Measurements from ENCODE around the gene FCSK.

FCSK gene

GRCh38 chr16:70520612-70521297, 66.4 kb downstream of the FCSK start:
- no peak overlapping the region for H2BK5ac ChIP-seq (ENCODE audit: low read depth, low read length, poor library complexity)
- H3K36me3 ChIP-seq (ENCODE audit: control insufficient read depth in 1 of 2, insufficient read depth in 2 of 2, low read length in 2 of 2) = peaks cover 14 to 18% of the 10 kb centered on the region in 2 experiments
- no peak overlapping the region for H3K4me2 ChIP-seq (ENCODE audit: low read length)
- H3K4ac ChIP-seq (ENCODE audit: low read depth, low read length) = peak overlapping the region; percentile 57
- no peak overlapping the region for H3K27ac ChIP-seq (ENCODE audit: low read depth, low read length)
- H3K79me2 ChIP-seq (ENCODE audit: control insufficient read depth, insufficient read depth, low read length, poor library complexity) = peaks cover 21% of the 10 kb centered on the region
- no peaks in the 10 kb centered on the region for H3K9me3 ChIP-seq (ENCODE audit: insufficient read depth, low read depth, low read length)
- H4K8ac ChIP-seq (ENCODE audit: low read depth, low read length) = no peak overlapping the region
- H3K4me1 ChIP-seq (ENCODE audit: control insufficient read depth in 1 of 2, insufficient read depth in 2 of 2, low read length in 2 of 2) = peaks cover 3 to 5% of the 10 kb centered on the region in 2 experiments
- H3K18ac ChIP-seq (ENCODE audit: low read length) = no peak overlapping the region
- no peak overlapping the region for H3K23ac ChIP-seq (ENCODE audit: low read length)
- DNase-seq = no peak
- peaks cover 8% of the 10 kb centered on the region for H3K79me1 ChIP-seq (ENCODE audit: low read length)
- no peak overlapping the region for H4K91ac ChIP-seq (ENCODE audit: low read depth, low read length)
- H2BK12ac ChIP-seq (ENCODE audit: low read length) = no peak overlapping the region
- H3K9ac ChIP-seq (ENCODE audit: low read length) = no peak overlapping the region
- H2AK5ac ChIP-seq (ENCODE audit: low read length) = no peak overlapping the region
- WGBS (ENCODE audit: extremely low coverage, insufficient coverage, insufficient read length) = no CpG with 5 or more reads among the region's 8 CpGs
- H4K12ac ChIP-seq (ENCODE audit: low read depth, low read length) = no peak overlapping the region
- no peak overlapping the region for H3K14ac ChIP-seq (ENCODE audit: low read length)
- H2AFZ ChIP-seq (ENCODE audit: insufficient read depth, low read length, poor library complexity) = no peak overlapping the region
- H3K4me3 ChIP-seq (ENCODE audit: low read depth, low read length) = no peak overlapping the region
- no peaks in the 10 kb centered on the region for H3K27me3 ChIP-seq (ENCODE audit: insufficient read depth, low read length)
- no peak overlapping the region for H2BK120ac ChIP-seq (ENCODE audit: insufficient read depth, low read length, poor library complexity)

DNA sequence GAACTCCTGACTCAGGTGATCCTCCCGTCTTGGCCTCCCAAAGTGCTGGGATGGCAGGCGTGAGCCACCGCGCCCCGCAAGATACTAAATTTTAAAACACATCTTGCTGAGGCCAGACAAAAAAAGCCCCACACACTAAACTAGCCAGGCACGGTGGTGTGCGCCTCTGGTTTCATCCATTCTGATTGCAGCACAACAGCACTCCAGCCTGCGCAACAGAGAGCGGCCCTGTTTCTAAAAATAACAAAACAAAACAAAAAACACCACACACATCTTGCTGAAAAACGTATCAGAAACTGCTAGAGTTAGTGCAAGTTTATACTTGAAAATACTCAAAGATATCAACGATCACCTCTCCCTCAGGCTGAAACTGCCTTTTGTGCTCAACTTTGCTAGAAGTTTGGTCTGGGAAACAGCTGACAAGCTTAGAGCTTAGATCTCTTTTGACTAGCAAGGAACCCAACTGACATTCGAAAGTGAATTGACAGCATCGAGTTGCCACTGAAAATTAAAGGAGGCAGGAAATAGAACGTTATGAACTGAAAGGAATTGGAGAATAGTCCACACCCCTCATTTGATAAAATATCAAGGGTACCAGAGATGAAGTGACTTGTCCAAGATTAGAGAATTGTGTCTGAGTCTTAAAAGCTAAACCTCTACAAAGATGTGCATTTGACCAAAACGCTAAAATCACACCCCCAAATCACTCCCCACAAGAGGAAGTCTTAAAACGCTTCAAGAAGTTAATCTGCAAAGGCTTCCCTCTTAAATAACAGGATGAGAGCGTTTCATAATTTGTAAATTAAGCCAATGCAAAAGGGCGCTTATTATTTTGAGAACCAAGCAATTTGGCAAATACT, 68.1 kb downstream of the FCSK start:
- Histone ChIP-seq H3K36me3 (ENCODE audit: control insufficient read depth in 1 of 2, insufficient read depth in 2 of 2, low read length in 2 of 2) (peaks cover 8 to 11% of the 10 kb centered on the region in 2 experiments), H4K8ac (ENCODE audit: low read depth, low read length) (peak overlapping the region; percentile 90), H3K27me3 (ENCODE audit: insufficient read depth, low read length) (no peaks in the 10 kb centered on the region), H2BK5ac (ENCODE audit: low read depth, low read length, poor library complexity) (no peak overlapping the region), H3K4me2 (ENCODE audit: low read length) (peak overlapping the region; percentile 96), H3K27ac (ENCODE audit: low read depth, low read length) (no peak overlapping the region), H4K91ac (ENCODE audit: low read depth, low read length) (no peak overlapping the region), H4K12ac (ENCODE audit: low read depth, low read length) (peak overlapping the region; percentile 84), H3K4ac (ENCODE audit: low read depth, low read length) (peak overlapping the region; percentile 70), H3K4me1 (ENCODE audit: control insufficient read depth in 1 of 2, insufficient read depth in 2 of 2, low read length in 2 of 2) (peaks cover 3 to 5% of the 10 kb centered on the region in 2 experiments), H3K9ac (ENCODE audit: low read length) (peak overlapping the region; percentile 100), H2BK120ac (ENCODE audit: insufficient read depth, low read length, poor library complexity) (no peak overlapping the region), H3K9me3 (ENCODE audit: insufficient read depth, low read depth, low read length) (no peaks in the 10 kb centered on the region), H3K79me1 (ENCODE audit: low read length) (peaks cover 8% of the 10 kb centered on the region), H3K79me2 (ENCODE audit: control insufficient read depth, insufficient read depth, low read length, poor library complexity) (peaks cover 25% of the 10 kb centered on the region), H3K23ac (ENCODE audit: low read length) (no peak overlapping the region), H3K14ac (ENCODE audit: low read length) (no peak overlapping the region), H3K18ac (ENCODE audit: low read length) (peak overlapping the region; percentile 51), H2AFZ (ENCODE audit: insufficient read depth, low read length, poor library complexity) (peak overlapping the region; percentile 96), H2BK12ac (ENCODE audit: low read length) (no peak overlapping the region), H2AK5ac (ENCODE audit: low read length) (no peak overlapping the region), H3K4me3 (ENCODE audit: low read depth, low read length) (peak overlapping the region; percentile 99)
- DNase-seq = no peak
- WGBS (ENCODE audit: extremely low coverage, insufficient coverage, insufficient read length) = no CpG with 5 or more reads among the region's 18 CpGs

- H3K9ac ChIP-seq (ENCODE audit: low read length) = peak within 1 kb of the TSS; percentile 100
Measured at GRCh38 chr16:70523076-70523742, 68.8 kb downstream of the FCSK start, which contains the start of gene COG4. TSS of gene COG4 (minus strand) at chr16:70523554. CDS start at chr16:70523543, 11 bp downstream.

More at GRCh38 chr16:70523076-70523742, 68.8 kb downstream of the FCSK start, which contains the start of gene COG4:
- Histone ChIP-seq H2BK120ac (ENCODE audit: insufficient read depth, low read length, poor library complexity) (peak within 1 kb of the TSS; percentile 26), H2BK12ac (ENCODE audit: low read length) (no peak within 1 kb of the TSS), H3K36me3 (ENCODE audit: control insufficient read depth in 1 of 2, insufficient read depth in 2 of 2, low read length in 2 of 2) (peaks cover 12 to 14% of the 10 kb centered on the region in 2 experiments), H3K23ac (ENCODE audit: low read length) (no peak within 1 kb of the TSS), H2BK5ac (ENCODE audit: low read depth, low read length, poor library complexity) (peak within 1 kb of the TSS; percentile 87), H3K18ac (ENCODE audit: low read length) (peak within 1 kb of the TSS; percentile 87), H3K4me3 (ENCODE audit: low read depth, low read length) (peak within 1 kb of the TSS; percentile 99), H2AK5ac (ENCODE audit: low read length) (peak within 1 kb of the TSS; percentile 0), H3K14ac (ENCODE audit: low read length) (peak within 1 kb of the TSS; percentile 63), H4K12ac (ENCODE audit: low read depth, low read length) (peak within 1 kb of the TSS; percentile 99), H4K91ac (ENCODE audit: low read depth, low read length) (peak within 1 kb of the TSS; percentile 69), H3K79me1 (ENCODE audit: low read length) (peaks cover 8% of the 10 kb centered on the region), H3K79me2 (ENCODE audit: control insufficient read depth, insufficient read depth, low read length, poor library complexity) (peaks cover 25% of the 10 kb centered on the region), H3K27me3 (ENCODE audit: insufficient read depth, low read length) (no peaks in the 10 kb centered on the region), H3K27ac (ENCODE audit: low read depth, low read length) (peak within 1 kb of the TSS; percentile 69), H3K9me3 (ENCODE audit: insufficient read depth, low read depth, low read length) (no peaks in the 10 kb centered on the region), H3K4me2 (ENCODE audit: low read length) (peak within 1 kb of the TSS; percentile 96), H2AFZ (ENCODE audit: insufficient read depth, low read length, poor library complexity) (peak within 1 kb of the TSS; percentile 96), H3K4ac (ENCODE audit: low read depth, low read length) (peak within 1 kb of the TSS; percentile 70), H4K8ac (ENCODE audit: low read depth, low read length) (peak within 1 kb of the TSS; percentile 99), H3K4me1 (ENCODE audit: control insufficient read depth in 1 of 2, insufficient read depth in 2 of 2, low read length in 2 of 2) (peaks cover 3 to 5% of the 10 kb centered on the region in 2 experiments)
- peak; percentile 70 to 85 for DNase-seq
- no CpG with 5 or more reads among the region's 36 CpGs for WGBS (ENCODE audit: extremely low coverage, insufficient coverage, insufficient read length)

Data from trophoblast cell (in vitro differentiated cells and primary cell).